Epithelial cell of proximal tubule (primary cell): Measurements from ENCODE around the gene ICAM4. TPM values are rescaled to one million over a fixed set of nuclear protein-coding genes. Genes with fewer than 3 reads are reported as not detected.

ENCODE experiments used
- DNase-seq: peaks from one replicate; pipeline ENCODE4 v3.0.0-alpha.2; 2011; ENCODE audit warnings: low read depth
- H3K4me3 ChIP-seq: 2 replicates; pipeline ENCODE4 v1.5.1; 2011; ENCODE audit warnings: low read depth, mild to moderate bottlenecking, low read length
- CTCF ChIP-seq: conservative IDR thresholded peaks from 2 replicates; pipeline ENCODE4 v1.5.1; 2012; ENCODE audit warnings: low read depth, mild to moderate bottlenecking, low read length
- total RNA-seq: library from RNA; depleted of rRNA; stranded (reverse); fragments of >200 nt; gene quantifications from 2 replicates; pipeline ENCODE4 v1.2.3, GENCODE V29; 2015

ICAM4 gene
- total RNA-seq, 1 donor from 2014 or later, result not detected

DNA sequence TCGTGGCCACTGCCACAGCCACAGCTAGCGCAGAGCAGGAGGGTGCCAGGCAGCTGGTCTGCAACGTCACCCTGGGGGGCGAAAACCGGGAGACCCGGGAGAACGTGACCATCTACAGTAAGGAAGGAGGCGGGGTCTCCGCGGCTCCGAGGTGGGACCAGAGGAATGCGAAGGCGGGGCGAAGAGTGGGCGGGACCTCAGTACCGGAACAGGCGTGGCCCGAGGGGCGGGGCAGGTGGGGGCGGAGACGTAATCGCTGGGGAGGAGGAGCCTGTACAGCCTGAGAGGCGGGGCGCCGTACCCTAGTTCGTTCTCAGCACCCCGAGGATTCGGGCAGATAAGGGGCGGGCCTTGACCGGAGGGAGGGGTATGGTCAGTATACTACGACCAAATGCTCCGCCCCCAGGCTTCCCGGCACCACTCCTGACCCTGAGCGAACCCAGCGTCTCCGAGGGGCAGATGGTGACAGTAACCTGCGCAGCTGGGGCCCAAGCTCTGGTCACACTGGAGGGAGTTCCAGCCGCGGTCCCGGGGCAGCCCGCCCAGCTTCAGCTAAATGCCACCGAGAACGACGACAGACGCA is 5.5 kb downstream of the ICAM4 start:
- H3K4me3 ChIP-seq, result peak overlapping the region; percentile 43
- no peak for DNase-seq
- TF ChIP-seq CTCF, result no peak

DNA sequence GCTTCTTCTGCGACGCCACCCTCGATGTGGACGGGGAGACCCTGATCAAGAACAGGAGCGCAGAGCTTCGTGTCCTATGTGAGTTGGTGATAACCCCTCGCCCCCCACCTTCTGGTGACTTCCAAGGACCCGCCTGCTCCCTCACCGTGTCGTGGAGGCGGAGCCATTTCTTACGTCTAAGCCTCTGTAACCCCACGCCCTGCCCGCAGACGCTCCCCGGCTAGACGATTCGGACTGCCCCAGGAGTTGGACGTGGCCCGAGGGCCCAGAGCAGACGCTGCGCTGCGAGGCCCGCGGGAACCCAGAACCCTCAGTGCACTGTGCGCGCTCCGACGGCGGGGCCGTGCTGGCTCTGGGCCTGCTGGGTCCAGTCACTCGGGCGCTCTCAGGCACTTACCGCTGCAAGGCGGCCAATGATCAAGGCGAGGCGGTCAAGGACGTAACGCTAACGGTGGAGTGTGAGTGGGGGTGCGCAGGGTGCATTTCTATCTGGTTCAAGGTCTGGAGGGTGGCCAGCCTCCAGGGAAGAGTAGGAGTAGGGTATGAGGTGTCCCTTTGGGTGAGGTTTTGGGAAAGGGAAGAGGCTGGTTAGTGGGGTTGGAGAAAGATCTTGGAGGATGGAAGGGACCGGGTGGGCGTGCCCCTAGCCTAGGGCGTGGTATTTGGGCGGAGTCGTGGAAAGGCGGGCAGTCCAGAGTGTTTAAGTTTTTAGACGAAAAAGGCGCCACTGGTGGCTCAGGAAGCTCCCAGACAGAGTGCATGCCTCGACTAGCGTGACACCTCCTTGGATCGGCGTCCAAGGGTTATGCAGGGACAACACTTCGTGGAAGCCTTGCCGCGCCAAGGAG is 6.3 kb downstream of the ICAM4 start:
- TF ChIP-seq CTCF, result no peak
- peak overlapping the region; percentile 43 for H3K4me3 ChIP-seq
- DNase-seq, result no peak

DNA sequence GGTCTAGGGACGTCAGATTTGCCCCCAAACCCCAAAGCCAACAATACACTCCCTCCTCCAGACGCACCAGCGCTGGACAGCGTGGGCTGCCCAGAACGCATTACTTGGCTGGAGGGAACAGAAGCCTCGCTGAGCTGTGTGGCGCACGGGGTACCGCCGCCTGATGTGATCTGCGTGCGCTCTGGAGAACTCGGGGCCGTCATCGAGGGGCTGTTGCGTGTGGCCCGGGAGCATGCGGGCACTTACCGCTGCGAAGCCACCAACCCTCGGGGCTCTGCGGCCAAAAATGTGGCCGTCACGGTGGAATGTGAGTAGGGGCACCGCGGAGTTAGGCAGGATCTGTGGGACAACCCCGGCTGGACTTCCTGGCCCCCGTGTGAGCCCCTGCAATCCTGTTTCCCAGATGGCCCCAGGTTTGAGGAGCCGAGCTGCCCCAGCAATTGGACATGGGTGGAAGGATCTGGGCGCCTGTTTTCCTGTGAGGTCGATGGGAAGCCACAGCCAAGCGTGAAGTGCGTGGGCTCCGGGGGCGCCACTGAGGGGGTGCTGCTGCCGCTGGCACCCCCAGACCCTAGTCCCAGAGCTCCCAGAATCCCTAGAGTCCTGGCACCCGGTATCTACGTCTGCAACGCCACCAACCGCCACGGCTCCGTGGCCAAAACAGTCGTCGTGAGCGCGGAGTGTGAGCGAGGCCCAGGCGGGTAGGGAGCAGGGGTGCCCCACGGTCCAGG is 7.0 kb downstream of the ICAM4 start:
- TF ChIP-seq CTCF, result no peak
- DNase-seq, result no peak
- no peak overlapping the region for H3K4me3 ChIP-seq

GRCh38 chr19:10294368-10294697 is 7.6 kb downstream of the ICAM4 start:
- TF ChIP-seq CTCF, result peak; percentile 14
- no peak overlapping the region for H3K4me3 ChIP-seq
- DNase-seq, result no peak

GRCh38 chr19:10295305-10295846 is 8.6 kb downstream of the ICAM4 start:
- peak overlapping the region; percentile 24 for H3K4me3 ChIP-seq
- DNase-seq, result no peak
- peak; percentile 29 for TF ChIP-seq CTCF

GRCh38 chr19:10295847-10296591 is 9.3 kb downstream of the ICAM4 start:
- H3K4me3 ChIP-seq, result peak overlapping the region; percentile 24
- DNase-seq, result no peak
- no peak for TF ChIP-seq CTCF
